ENCODE measurements around the gene SYNGR4. TPM values are rescaled to one million over a fixed set of nuclear protein-coding genes. Genes with fewer than 3 reads are reported as not detected.

Gene SYNGR4, protein sequence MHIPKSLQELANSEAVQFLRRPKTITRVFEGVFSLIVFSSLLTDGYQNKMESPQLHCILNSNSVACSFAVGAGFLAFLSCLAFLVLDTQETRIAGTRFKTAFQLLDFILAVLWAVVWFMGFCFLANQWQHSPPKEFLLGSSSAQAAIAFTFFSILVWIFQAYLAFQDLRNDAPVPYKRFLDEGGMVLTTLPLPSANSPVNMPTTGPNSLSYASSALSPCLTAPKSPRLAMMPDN
- not detected in 2 replicates for total RNA-seq

DNA sequence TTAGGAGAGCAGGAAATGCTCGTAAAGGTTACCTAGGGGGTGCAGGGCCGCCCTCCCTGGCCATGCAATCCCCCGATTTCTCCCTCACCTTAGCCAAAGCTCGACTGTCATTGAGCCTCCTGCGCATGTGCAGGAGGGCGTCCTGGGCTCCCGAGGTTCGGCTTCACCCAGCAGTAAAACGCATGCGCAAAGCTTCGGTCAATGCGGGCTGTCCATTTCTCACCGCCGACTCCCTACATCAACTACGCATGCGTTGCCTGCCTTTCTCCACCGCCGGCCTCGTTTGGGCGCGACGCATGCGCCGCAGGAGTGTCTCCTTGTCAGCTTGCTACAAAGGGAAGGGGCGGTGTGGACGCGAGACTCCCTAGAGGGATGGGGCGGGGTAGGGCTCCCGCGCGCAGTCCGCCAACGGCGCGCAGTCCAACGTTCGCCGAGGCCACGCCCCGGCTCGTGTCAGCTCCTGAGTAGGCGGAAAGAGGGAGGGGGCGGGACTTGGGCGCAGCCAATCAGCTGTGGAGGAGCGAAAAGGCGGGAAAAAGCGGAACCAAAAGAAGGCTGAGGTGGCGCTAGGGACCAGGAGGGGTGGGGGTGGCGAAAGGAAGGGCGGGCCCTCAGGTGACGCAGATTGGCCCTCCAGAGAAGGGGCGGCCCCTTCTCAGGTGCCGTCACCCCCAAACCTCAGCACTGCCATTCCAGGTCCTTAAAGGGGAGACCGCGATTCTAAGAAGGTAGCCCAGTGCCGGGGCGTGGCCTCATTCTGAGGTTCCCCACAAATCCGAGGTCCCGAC lies at the start of gene SYNGR4, which contains the start of gene TMEM143:
SYNGR4 (plus strand) TSS at position 558 of the 788 bp plus-strand sequence. CDS start 1,476 bp downstream, outside the sequence.
TMEM143 (minus strand) TSS at position 131 of the 788 bp plus-strand sequence; CDS start at position 111, 20 bp downstream.

DNA sequence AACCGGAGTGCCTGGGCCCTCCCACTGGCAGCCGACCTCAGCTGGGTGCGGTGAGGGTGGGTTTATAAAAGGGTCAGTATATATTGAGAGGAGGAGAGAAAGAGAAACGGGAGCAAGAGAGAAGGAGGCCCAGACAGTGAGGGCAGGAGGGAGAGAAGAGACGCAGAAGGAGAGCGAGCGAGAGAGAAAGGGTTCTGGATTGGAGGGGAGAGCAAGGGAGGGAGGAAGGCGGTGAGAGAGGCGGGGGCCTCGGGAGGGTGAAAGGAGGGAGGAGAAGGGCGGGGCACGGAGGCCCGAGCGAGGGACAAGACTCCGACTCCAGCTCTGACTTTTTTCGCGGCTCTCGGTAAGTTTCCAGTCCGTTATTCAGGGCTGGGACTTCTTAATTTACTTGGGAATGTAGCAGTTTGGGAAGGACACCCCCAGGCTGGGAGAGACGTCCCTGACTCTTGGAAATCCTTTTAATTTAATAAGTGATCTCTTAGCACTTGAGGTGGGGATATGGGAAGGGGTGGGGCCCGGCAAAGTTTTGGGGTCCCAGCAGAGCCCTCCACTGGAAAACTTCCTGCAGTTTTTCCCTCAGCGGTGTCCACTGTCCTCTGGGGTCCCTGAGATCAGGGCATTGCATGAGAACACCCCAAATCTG lies 38.8 kb upstream of the SYNGR4 start, which contains the start of gene EMP3:
EMP3 (plus strand) TSS at position 288 of the 646 bp plus-strand sequence. CDS start 1,293 bp downstream, outside the sequence.

DNA sequence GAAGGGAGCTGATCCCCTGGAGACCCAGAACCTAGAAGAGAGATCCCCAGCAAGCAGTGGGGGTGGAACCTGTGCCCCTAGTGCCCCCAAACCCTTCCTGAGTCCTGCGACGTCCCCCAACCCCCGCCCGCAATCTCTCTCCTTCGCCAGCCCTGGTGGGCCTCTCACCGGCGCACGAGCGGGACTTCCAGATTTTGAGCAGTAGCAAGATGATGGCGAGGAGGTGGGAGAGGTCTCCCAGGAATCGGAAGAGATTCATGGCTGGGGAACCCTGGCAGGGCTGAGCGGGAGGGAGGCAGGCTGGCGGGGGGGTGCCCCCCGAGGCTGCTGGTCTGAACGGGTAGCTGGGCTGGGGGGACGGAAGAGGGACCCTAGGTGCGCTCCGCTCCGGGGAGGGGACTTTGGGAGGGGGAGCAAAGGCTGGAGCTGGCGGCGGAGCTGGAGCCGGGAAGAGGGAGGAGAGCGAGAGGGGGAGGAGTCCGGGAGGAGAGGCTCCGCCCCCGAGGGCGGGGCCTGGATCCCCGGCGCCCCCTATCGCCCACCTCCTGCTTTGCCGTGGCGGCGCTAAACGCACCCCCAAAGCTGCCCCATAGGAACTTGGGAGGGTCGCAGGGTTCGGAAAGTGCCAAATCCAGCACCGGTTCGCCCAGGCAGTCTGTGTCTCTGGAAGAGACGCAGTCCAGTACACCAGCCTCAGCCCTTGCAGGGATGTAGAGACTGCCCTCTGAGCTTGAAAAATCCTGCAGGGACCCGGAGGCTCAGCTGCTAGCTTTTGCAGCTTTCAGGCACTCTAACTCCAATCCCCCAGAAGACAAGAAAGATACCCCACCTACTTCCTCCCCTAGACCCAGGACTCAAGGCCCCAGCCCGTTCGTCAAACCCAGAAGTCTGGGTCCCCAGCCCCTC lies 27.2 kb downstream of the SYNGR4 start, which contains the start of gene KDELR1:
KDELR1 (minus strand) TSS at position 452 of the 906 bp plus-strand sequence; CDS start at position 259, 193 bp downstream.

DNA sequence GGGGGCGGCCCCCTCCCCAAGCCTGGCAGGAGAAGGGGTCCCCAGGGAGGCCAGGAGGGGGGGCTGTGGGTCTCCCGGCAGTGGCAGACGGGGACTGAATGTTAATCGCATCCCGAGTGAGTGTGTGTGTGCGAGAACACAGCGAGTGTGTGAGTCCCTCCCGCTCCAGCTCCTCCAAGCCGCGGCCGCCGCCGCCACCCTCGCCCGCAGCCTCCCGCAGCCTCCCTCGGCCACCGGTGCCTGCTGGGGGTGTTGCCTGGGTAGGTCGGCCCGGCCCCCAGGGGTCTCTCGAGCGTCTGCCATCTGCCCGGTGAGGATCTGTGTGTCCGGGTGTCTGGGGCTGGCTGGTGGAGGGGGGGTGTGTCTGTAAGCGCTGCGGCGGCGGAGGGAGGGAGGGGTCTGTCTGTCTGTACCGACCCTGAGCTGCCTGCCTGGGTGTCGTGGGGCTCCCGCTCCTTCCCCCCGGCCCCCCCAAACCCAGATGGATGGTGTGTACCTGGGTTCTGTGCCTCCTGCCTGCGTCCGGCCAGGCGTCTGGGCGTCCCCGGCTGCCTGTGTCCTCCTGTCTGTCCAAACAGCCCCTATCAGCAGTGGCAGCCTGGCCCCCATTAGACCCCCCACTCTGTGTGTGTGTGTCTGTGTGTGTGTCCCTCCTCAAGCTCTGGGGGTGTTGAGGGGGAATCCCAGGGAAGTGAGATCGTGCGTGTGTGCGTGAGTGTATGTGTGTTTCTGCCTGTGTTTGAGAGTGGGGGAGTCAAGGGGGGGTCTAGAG lies 29.6 kb downstream of the SYNGR4 start, which contains the start of gene GRIN2D:
GRIN2D (plus strand) TSS at position 110 of the 772 bp plus-strand sequence. CDS start 4,725 bp downstream, outside the sequence.

Other genes with a start within 250 kb of the SYNGR4 start
- 13.5 and 49.5 TPM in 2 replicates for gene LIG1, start 194.0 kb upstream of the SYNGR4 start, total RNA-seq
- 1.4 and 1.5 TPM in 2 replicates for gene ZSWIM9, start 193.7 kb upstream of the SYNGR4 start, total RNA-seq
- gene CARD8, start 108.5 kb upstream of the SYNGR4 start, total RNA-seq = 17.5 and 18.0 TPM in 2 replicates
- 0.38 and 1.1 TPM in 2 replicates for gene ZNF114, start 94.3 kb upstream of the SYNGR4 start, total RNA-seq
- 114 and 165 TPM in 2 replicates for gene EMP3, start 38.8 kb upstream of the SYNGR4 start, total RNA-seq
- 2.0 and 2.3 TPM in 2 replicates for gene TMEM143, start 427 bp upstream of the SYNGR4 start, total RNA-seq
- gene KDELR1, start 27.2 kb downstream of the SYNGR4 start, total RNA-seq = 52.1 and 70.2 TPM in 2 replicates
- 0.28 and 0.38 TPM in 2 replicates for gene GRIN2D, start 29.3 kb downstream of the SYNGR4 start, total RNA-seq
- 20.9 and 61.7 TPM in 2 replicates for gene GRWD1, start 81.6 kb downstream of the SYNGR4 start, total RNA-seq
- 0.28 and 0.38 TPM in 2 replicates for gene KCNJ14, start 91.2 kb downstream of the SYNGR4 start, total RNA-seq
- 18.6 and 50.0 TPM in 2 replicates for gene CYTH2, start 105.0 kb downstream of the SYNGR4 start, total RNA-seq
- not detected in 2 replicates for gene LMTK3, start 147.5 kb downstream of the SYNGR4 start, total RNA-seq
- 0.28 TPM in 1 of 2 replicates, not detected in the other for gene SULT2B1, start 187.8 kb downstream of the SYNGR4 start, total RNA-seq
- gene SPACA4, start 242.4 kb downstream of the SYNGR4 start, total RNA-seq = not detected in 2 replicates

Data from regular cardiac myocyte (primary cell).